22Rv1 (cell line): ENCODE data around the gene RARS2.

ENCODE experiments used
- ZFX ChIP-seq: fragments of 450-650 bp; IDR thresholded peaks from 2 replicates; pipeline ENCODE4 v1.6.1; 2017; ENCODE audit warnings: antibody characterized with exemption, borderline replicate concordance
- TF ChIP-seq, protein P1 (sequence below): fragments of 450-650 bp; IDR thresholded peaks from 2 replicates; pipeline ENCODE4 v1.5.1; 2017; ENCODE audit warnings: mild to moderate bottlenecking

DNA sequence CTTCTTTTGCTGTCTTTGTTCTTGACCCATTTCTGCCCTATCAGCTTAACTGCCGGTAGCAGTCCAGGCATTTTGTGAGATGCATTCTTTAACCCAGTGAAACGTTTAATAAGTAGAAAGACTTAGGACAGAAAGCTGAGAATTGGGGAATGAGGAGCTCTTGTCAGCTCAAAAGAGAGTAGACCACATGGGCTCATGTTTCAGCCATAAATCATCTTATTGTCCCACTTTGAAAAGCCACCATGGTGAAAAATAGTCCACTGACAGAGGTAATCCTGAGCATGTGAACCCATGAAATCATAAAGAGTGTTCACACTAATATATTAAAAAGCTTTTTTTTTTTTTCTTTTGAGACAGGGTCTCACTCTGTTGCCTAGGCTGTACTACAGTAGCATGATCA is 16.4 kb upstream of the RARS2 start:
- TF ChIP-seq, protein P1, sequence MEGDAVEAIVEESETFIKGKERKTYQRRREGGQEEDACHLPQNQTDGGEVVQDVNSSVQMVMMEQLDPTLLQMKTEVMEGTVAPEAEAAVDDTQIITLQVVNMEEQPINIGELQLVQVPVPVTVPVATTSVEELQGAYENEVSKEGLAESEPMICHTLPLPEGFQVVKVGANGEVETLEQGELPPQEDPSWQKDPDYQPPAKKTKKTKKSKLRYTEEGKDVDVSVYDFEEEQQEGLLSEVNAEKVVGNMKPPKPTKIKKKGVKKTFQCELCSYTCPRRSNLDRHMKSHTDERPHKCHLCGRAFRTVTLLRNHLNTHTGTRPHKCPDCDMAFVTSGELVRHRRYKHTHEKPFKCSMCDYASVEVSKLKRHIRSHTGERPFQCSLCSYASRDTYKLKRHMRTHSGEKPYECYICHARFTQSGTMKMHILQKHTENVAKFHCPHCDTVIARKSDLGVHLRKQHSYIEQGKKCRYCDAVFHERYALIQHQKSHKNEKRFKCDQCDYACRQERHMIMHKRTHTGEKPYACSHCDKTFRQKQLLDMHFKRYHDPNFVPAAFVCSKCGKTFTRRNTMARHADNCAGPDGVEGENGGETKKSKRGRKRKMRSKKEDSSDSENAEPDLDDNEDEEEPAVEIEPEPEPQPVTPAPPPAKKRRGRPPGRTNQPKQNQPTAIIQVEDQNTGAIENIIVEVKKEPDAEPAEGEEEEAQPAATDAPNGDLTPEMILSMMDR, result no peak
- no peak for TF ChIP-seq ZFX
